C4-2B (cell line): ENCODE results near the gene PINLYP.

Source experiments
- CTCF ChIP-seq: fragments of 450-650 bp; conservative IDR thresholded peaks from 2 replicates; pipeline ENCODE4 v1.5.1; 2017; ENCODE audit warnings: mild to moderate bottlenecking
- ZFX ChIP-seq: fragments of 450-650 bp; IDR thresholded peaks from 2 replicates; pipeline ENCODE4 v1.6.1; 2017

GRCh38 chr19:43624933-43625332 lies 49.3 kb downstream of the PINLYP start:
- TF ChIP-seq CTCF (no peak), ZFX (no peak)
